ENCODE data around the gene COL5A1. TPM values are rescaled to one million over a fixed set of nuclear protein-coding genes. Genes with fewer than 3 reads are reported as not detected.
"Not testable (repeated sequence)": the region's sequence is repeated elsewhere in the genome, so short reads cannot be mapped to it uniquely, and the experiment has no call there.

COL5A1 gene
- total RNA-seq, 1 donor from 2014 or later: 13.9 TPM

DNA sequence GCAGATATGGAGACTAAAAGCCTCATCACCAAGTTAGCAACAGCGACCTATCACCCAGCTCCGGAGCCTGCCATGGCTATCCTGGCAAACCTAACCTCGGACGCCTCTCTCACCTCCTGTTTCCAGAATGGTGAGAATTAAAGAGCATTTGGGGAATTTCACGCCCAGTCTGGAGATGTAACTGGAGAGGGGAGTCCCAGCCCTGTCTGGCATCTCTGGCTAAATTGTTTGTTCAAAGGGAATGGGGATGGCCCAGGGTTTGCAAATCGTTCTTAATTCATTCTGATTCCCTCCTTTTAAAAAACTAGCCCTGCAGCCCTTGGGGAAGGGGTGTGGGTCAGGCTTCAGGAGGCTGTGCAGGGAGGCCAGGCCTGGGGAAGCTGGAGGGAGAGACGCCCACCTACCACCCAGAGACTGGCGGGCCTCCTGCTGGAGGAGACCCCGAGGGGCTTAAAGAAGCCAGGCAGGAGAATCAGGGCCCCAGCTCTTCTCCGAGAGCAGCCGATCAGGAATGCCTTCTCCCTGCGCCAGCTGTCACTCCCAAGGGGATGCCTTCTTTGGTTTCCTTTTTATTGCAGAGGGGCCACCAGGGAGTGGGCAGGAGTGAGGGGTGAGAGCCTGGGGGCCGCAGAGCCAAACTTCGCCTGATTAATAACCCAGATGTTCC, 964 bp upstream of the COL5A1 start:
- peak overlapping the region; percentile 80 for H3K4me3 ChIP-seq
- peaks cover 41% of the 10 kb centered on the region for H3K27me3 ChIP-seq (ENCODE audit: low read depth)
- intact Hi-C loops (cut with micrococcal nuclease): no loop called here
- no peak for DNase-seq
- no peaks in the 10 kb centered on the region for H3K9me3 ChIP-seq (replicated peaks)
- TF ChIP-seq, protein P1, sequence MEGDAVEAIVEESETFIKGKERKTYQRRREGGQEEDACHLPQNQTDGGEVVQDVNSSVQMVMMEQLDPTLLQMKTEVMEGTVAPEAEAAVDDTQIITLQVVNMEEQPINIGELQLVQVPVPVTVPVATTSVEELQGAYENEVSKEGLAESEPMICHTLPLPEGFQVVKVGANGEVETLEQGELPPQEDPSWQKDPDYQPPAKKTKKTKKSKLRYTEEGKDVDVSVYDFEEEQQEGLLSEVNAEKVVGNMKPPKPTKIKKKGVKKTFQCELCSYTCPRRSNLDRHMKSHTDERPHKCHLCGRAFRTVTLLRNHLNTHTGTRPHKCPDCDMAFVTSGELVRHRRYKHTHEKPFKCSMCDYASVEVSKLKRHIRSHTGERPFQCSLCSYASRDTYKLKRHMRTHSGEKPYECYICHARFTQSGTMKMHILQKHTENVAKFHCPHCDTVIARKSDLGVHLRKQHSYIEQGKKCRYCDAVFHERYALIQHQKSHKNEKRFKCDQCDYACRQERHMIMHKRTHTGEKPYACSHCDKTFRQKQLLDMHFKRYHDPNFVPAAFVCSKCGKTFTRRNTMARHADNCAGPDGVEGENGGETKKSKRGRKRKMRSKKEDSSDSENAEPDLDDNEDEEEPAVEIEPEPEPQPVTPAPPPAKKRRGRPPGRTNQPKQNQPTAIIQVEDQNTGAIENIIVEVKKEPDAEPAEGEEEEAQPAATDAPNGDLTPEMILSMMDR (IDR thresholded peaks at IDR 0.05; ENCODE audit: borderline replicate concordance): no peak
- H3K27ac ChIP-seq (replicated peaks): peak overlapping the region; percentile 89
- no peaks in the 10 kb centered on the region for H3K36me3 ChIP-seq
- peaks cover 32% of the 10 kb centered on the region for H3K4me1 ChIP-seq

DNA sequence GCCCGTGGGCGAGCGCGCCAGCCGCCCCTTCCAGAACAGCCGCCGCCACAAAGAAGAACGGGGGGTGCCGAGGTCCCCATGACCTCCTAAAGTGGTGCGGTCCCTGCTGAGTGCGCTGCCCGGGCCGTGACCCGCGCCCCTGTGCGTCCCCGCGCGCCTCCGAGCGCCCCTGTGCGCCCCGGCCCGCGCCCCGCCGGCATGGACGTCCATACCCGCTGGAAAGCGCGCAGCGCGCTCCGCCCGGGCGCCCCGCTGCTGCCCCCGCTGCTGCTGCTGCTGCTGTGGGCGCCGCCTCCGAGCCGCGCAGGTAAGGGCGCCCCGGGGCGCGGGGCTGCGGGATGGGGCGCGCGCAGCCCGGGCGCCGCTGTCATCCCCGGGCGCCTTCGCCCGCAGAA, 384 bp downstream of the COL5A1 start:
- peaks cover 45% of the 10 kb centered on the region for H3K4me1 ChIP-seq
- intact Hi-C loops (cut with micrococcal nuclease): no loop called here
- peak overlapping the region; percentile 89 for H3K27ac ChIP-seq (replicated peaks)
- H3K27me3 ChIP-seq (ENCODE audit: low read depth): peaks cover 33% of the 10 kb centered on the region
- H3K36me3 ChIP-seq: no peaks in the 10 kb centered on the region
- DNase-seq: no peak
- H3K4me3 ChIP-seq: peak overlapping the region; percentile 80
- TF ChIP-seq, protein P1 (IDR thresholded peaks at IDR 0.05; ENCODE audit: borderline replicate concordance): no peak
- no peaks in the 10 kb centered on the region for H3K9me3 ChIP-seq (replicated peaks)

DNA sequence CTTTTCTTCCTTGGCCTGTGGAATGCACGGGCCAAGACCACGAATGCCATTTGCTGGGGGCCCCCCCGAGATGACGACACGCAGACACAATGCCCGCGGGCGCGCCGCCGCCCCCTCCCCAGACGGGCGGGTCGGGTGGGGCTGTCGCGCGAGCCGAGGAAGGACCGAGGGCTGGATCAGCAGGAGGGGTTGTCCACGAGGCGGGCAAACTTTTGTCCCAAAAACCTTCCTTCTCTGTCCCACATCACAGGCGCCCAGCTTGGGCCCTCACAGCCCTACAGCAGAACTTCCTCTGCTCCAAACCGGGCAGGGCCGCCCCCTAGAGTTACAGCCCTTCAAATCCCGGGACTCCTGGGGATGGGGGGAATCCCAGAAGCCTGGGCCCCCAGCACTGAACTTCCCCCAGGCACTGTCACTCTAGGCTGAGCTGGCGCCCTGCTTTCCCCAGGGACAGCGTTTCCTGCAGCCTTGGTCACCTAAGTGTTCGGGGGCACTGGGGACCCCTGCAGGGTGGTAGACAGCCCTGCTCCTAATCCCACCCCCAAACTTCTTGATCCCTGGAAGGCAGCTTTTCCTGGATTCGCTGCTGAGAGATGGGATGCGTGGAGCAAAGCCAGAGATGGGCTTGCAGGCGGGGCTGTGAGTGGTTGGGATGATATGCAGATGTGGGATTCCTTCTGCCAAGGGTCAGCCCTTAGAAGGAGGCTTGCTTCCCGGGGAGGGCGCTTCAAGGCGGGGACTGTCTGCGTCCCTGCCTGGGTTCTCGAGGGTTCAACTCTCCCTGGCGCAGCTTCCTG, 980 bp downstream of the COL5A1 start:
- H3K27ac ChIP-seq (replicated peaks): peak overlapping the region; percentile 89
- DNase-seq: peak; percentile 68
- intact Hi-C loops (cut with micrococcal nuclease): no loop called here
- H3K27me3 ChIP-seq (ENCODE audit: low read depth): peaks cover 33% of the 10 kb centered on the region
- peaks cover 51% of the 10 kb centered on the region for H3K4me1 ChIP-seq
- H3K4me3 ChIP-seq: peak overlapping the region; percentile 80
- H3K36me3 ChIP-seq: no peaks in the 10 kb centered on the region
- TF ChIP-seq, protein P1 (IDR thresholded peaks at IDR 0.05; ENCODE audit: borderline replicate concordance): no peak
- no peaks in the 10 kb centered on the region for H3K9me3 ChIP-seq (replicated peaks)

DNA sequence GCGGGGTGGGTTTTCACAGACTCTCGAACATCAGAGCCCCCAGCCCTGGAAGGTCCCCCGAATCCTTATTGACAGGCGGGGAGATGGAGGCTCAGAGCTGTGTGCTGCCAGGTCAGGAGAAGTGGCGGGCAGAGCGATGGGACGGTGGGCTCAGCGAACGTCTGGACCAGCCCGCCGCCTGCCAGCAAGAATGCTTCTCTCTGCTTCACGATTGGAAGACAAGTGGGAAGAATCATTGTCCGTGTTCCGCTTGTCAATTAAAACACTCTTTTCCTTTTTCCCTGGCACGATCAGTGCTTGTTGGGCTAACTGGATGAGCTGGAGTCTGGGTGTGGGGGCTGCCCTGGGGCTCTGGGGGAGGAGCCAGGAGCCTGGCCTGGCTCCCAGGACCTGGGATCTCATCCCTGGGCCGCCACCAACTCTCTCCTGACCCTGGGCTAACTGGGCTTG, 1.6 kb downstream of the COL5A1 start:
- DNase-seq: no peak
- H3K9me3 ChIP-seq (replicated peaks): no peaks in the 10 kb centered on the region
- H3K27ac ChIP-seq (replicated peaks): peak overlapping the region; percentile 89
- peaks cover 33% of the 10 kb centered on the region for H3K27me3 ChIP-seq (ENCODE audit: low read depth)
- intact Hi-C loops (cut with micrococcal nuclease): no loop called here
- peaks cover 52% of the 10 kb centered on the region for H3K4me1 ChIP-seq
- no peaks in the 10 kb centered on the region for H3K36me3 ChIP-seq
- TF ChIP-seq, protein P1 (IDR thresholded peaks at IDR 0.05; ENCODE audit: borderline replicate concordance): no peak
- peak overlapping the region; percentile 80 for H3K4me3 ChIP-seq

DNA sequence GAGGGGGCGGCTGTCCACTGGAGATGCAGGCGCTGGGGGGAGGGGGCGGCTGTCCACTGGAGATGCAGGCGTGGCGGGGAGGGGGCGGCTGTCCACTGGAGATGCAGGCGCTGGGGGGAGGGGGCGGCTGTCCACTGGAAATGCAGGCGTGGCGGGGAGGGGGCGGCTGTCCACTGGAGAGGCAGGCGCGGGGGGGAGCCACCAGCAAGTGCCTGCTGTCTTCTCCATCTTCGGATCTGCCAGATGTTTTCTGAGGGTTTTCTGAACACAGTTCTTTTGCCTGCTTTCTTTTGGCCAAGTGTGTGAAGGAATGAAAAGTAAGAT, 2.8 kb downstream of the COL5A1 start:
- H3K9me3 ChIP-seq (replicated peaks); intact Hi-C loops (cut with micrococcal nuclease); DNase-seq; H3K36me3 ChIP-seq: not testable (repeated sequence)
- Histone ChIP-seq H3K27me3 (ENCODE audit: low read depth) (peaks cover 33% of the 10 kb centered on the region), H3K4me1 (peaks cover 63% of the 10 kb centered on the region), H3K4me3 (peak overlapping the region; percentile 59), H3K27ac (replicated peaks) (peak overlapping the region; percentile 80)
